K562 (cell line): ENCODE measurements around the gene HDAC7. TPM values are rescaled to one million over a fixed set of nuclear protein-coding genes. Genes with fewer than 3 reads are reported as not detected.

Source experiments
- ARID3B ChIP-seq: fragments of 250-450 bp; sonication (Bioruptor Pico); IDR thresholded peaks from 2 replicates; pipeline ENCODE4 v1.4.0; 2020; ENCODE audit warnings: borderline replicate concordance
- BRD9 ChIP-seq: fragments of 450-650 bp; IDR thresholded peaks from 2 replicates; pipeline ENCODE4 v1.6.1; 2018; ENCODE audit warnings: low read depth; ENCODE audit not compliant: partially characterized antibody
- CBX5 ChIP-seq: IDR thresholded peaks from 2 replicates; pipeline ENCODE4 v1.6.1; 2014; ENCODE audit warnings: low read depth, borderline replicate concordance
- KLF1 ChIP-seq: fragments of 450-650 bp; IDR thresholded peaks from 2 replicates; pipeline ENCODE4 v1.6.1; 2016; ENCODE audit warnings: missing genetic modification characterization, missing compliant biosample characterization
- MCM5 ChIP-seq: fragments of 450-650 bp; IDR thresholded peaks from 2 replicates; pipeline ENCODE4 v1.6.1; 2016; ENCODE audit warnings: low read depth
- NCOA6 ChIP-seq: fragments of 450-650 bp; IDR thresholded peaks from 2 replicates; pipeline ENCODE4 v1.6.1; 2017; ENCODE audit warnings: mild to moderate bottlenecking
- RB1 ChIP-seq: fragments of 450-650 bp; IDR thresholded peaks from 2 replicates; pipeline ENCODE4 v1.6.1; 2017; ENCODE audit warnings: low read depth, mild to moderate bottlenecking
- RCOR1 ChIP-seq, 2 experiments: IDR thresholded peaks; 2 replicates each; pipeline ENCODE4 v1.6.1; 2012; ENCODE audit warnings: low read depth in 2 of 2, low read length in 2 of 2, borderline replicate concordance in 1 of 2, improper control_type of control experiment in 1 of 2
- SIX5 ChIP-seq, 2 experiments: IDR thresholded peaks; 2 replicates each; pipeline ENCODE4 v1.6.1; 2011; ENCODE audit warnings: low read length in 2 of 2, borderline replicate concordance in 1 of 2, low read depth in 1 of 2, mild to moderate bottlenecking in 1 of 2, moderate library complexity in 1 of 2; ENCODE audit not compliant: insufficient read depth in 1 of 2
- SRSF7 ChIP-seq: fragments of 200-400 bp; formaldehyde crosslinking; optimal IDR thresholded peaks from 2 replicates; pipeline ENCODE3; 2017; ENCODE audit warnings: mild to moderate bottlenecking, low read depth, low read length
- STAT5A ChIP-seq: IDR thresholded peaks from 2 replicates; pipeline ENCODE4 v1.6.1; 2012; ENCODE audit warnings: low read length, inconsistent platforms, borderline replicate concordance
- TAF15 ChIP-seq: fragments of 200-400 bp; formaldehyde crosslinking; IDR thresholded peaks from 2 replicates; pipeline ENCODE4 v1.6.1; 2017; ENCODE audit warnings: mild to moderate bottlenecking, low read depth, low read length, moderate library complexity
- TEAD1 ChIP-seq, 2 experiments: fragments of 450-650 bp in 1 of 2; sonication (generic) in 1 of 2; formaldehyde crosslinking; IDR thresholded peaks; 2 replicates each; pipeline versions ENCODE4 v1.4.0 to v1.8.0; 2020 to 2022; ENCODE audit warnings: mild to moderate bottlenecking in 2 of 2, missing genetic modification reagents in 1 of 2
- ZBTB33 ChIP-seq: sonication (generic); formaldehyde crosslinking; IDR thresholded peaks from 2 replicates; pipeline ENCODE4 v1.8.1; 2023; ENCODE audit warnings: mild to moderate bottlenecking, missing genetic modification reagents
- ZFX ChIP-seq: sonication (generic); formaldehyde crosslinking; IDR thresholded peaks from 2 replicates; pipeline ENCODE4 v1.8.0; 2022; ENCODE audit warnings: mild to moderate bottlenecking, missing genetic modification reagents, moderate library complexity
- ZNF140 ChIP-seq: fragments of 250-450 bp; sonication (Bioruptor Pico); IDR thresholded peaks from 2 replicates; pipeline ENCODE4 v1.8.0; 2021; ENCODE audit warnings: moderate library complexity, mild to moderate bottlenecking, inconsistent platforms
- ZNF224 ChIP-seq: sonication (generic); formaldehyde crosslinking; IDR thresholded peaks from 2 replicates; pipeline ENCODE4 v1.8.0; 2022; ENCODE audit warnings: mild to moderate bottlenecking, missing genetic modification reagents
- ZNF444 ChIP-seq: fragments of 250-450 bp; sonication (Bioruptor Pico); IDR thresholded peaks from 2 replicates; pipeline ENCODE4 v1.4.0; 2020; ENCODE audit warnings: mild to moderate bottlenecking, moderate library complexity
- ZNF589 ChIP-seq: fragments of 200-800 bp; sonication (Bioruptor generic); IDR thresholded peaks from 2 replicates; pipeline ENCODE4 v1.6.1; 2016; ENCODE audit warnings: low read depth, missing genetic modification characterization, missing compliant biosample characterization
- polyA plus RNA-seq, 8 experiments: library from polyadenylated mRNA; depleted of rRNA in 4 of 8; stranded (reverse) in 5 of 8; unstranded in 3 of 8; fragments of >200 nt; fragmentation: Nextera tagmentation in 2 of 8; fragmentation: Illumina TruSeq in 1 of 8; extraction: Ambion mirVana in 2 of 8; extraction: Trizol in 1 of 8; gene quantifications; 2 replicates each; pipeline versions ENCODE4 v1.2.1 to v1.2.3, GENCODE V29; 2011 to 2014; ENCODE audit warnings: inconsistent platforms in 1 of 8, missing spikeins in 1 of 8
- total RNA-seq, 7 experiments: library from RNA; depleted of rRNA in 6 of 7; stranded (reverse); fragments of >200 nt in 6 of 7; fragmentation: Illumina TruSeq in 2 of 7; extraction: Trizol in 2 of 7; gene quantifications; 2 replicates each; pipeline versions ENCODE4 v1.2.1 to v1.2.3, GENCODE V29; 2011 to 2021; ENCODE audit warnings: low replicate concordance in 1 of 7
- TF ChIP-seq, protein P1 (sequence below), 3 experiments: IDR thresholded peaks in 2 of 3; conservative IDR thresholded peaks in 1 of 3; 2 replicates each; pipeline ENCODE4 v1.5.1; 2011 to 2012; ENCODE audit warnings: low read length in 3 of 3, mild to moderate bottlenecking in 3 of 3, control low read depth in 2 of 3, improper control_type of control experiment in 1 of 3, inconsistent platforms in 1 of 3, low read depth in 1 of 3, mixed read lengths in 1 of 3, moderate library complexity in 1 of 3; ENCODE audit not compliant: insufficient read depth in 2 of 3
- TF ChIP-seq, protein P2 (sequence below): fragments of 200-800 bp; sonication (Bioruptor generic); IDR thresholded peaks from 2 replicates; pipeline ENCODE4 v1.6.1; 2017; ENCODE audit warnings: missing genetic modification characterization, missing compliant biosample characterization

The HDAC7 gene
- total and polyA plus RNA-seq, 9 of the 15 experiments (the other 6 are each of a cell fraction or from before 2014, with no cell fraction given), result 2.5 to 129 (median 31.1) TPM

- TF ChIP-seq BRD9, result peak; percentile 32
- TF ChIP-seq TAF15, result no peak
- TF ChIP-seq TEAD1 (CRISPR knock-in tag; IDR thresholded peaks at IDR 0.05), result no peak
- no peak for TF ChIP-seq ZBTB33 (CRISPR knock-in tag)
- TF ChIP-seq RB1, result no peak
- no peak for TF ChIP-seq ZFX (CRISPR knock-in tag)
- no peak for TF ChIP-seq ZNF140
- no peak for TF ChIP-seq ZNF444 (CRISPR knock-in tag)
- no peak for TF ChIP-seq ARID3B (CRISPR knock-in tag)
- TF ChIP-seq, protein P1, sequence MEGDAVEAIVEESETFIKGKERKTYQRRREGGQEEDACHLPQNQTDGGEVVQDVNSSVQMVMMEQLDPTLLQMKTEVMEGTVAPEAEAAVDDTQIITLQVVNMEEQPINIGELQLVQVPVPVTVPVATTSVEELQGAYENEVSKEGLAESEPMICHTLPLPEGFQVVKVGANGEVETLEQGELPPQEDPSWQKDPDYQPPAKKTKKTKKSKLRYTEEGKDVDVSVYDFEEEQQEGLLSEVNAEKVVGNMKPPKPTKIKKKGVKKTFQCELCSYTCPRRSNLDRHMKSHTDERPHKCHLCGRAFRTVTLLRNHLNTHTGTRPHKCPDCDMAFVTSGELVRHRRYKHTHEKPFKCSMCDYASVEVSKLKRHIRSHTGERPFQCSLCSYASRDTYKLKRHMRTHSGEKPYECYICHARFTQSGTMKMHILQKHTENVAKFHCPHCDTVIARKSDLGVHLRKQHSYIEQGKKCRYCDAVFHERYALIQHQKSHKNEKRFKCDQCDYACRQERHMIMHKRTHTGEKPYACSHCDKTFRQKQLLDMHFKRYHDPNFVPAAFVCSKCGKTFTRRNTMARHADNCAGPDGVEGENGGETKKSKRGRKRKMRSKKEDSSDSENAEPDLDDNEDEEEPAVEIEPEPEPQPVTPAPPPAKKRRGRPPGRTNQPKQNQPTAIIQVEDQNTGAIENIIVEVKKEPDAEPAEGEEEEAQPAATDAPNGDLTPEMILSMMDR (IDR thresholded peaks at IDR 0.05 in 2 of 3, conservative IDR thresholded peaks at IDR 0.05 in 1 of 3; ENCODE audit: insufficient read depth in 2 of 3, low read depth in 1 of 3, low read length in 3 of 3), result no peak
- TF ChIP-seq SRSF7, result no peak
- no peak for TF ChIP-seq CBX5
- peak in 1 of 2 experiments; percentile 91; a peak in 1 of 4 replicates for TF ChIP-seq RCOR1 (IDR thresholded peaks at IDR 0.05; ENCODE audit: borderline replicate concordance in 1 of 2, low read depth in 2 of 2, low read length in 2 of 2)
- TF ChIP-seq STAT5A, result peak; percentile 37; the same call in 1 of the 2 replicates
- TF ChIP-seq SIX5 (IDR thresholded peaks at IDR 0.05; ENCODE audit: borderline replicate concordance in 1 of 2, insufficient read depth in 1 of 2, low read depth in 1 of 2, low read length in 2 of 2), result no peak
- TF ChIP-seq ZNF589 (CRISPR knock-in tag), result no peak
- no peak for TF ChIP-seq ZNF224 (CRISPR knock-in tag)
- TF ChIP-seq MCM5, result no peak
- TF ChIP-seq, protein P2, sequence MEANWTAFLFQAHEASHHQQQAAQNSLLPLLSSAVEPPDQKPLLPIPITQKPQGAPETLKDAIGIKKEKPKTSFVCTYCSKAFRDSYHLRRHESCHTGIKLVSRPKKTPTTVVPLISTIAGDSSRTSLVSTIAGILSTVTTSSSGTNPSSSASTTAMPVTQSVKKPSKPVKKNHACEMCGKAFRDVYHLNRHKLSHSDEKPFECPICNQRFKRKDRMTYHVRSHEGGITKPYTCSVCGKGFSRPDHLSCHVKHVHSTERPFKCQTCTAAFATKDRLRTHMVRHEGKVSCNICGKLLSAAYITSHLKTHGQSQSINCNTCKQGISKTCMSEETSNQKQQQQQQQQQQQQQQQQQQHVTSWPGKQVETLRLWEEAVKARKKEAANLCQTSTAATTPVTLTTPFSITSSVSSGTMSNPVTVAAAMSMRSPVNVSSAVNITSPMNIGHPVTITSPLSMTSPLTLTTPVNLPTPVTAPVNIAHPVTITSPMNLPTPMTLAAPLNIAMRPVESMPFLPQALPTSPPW (CRISPR knock-in tag), result peak; percentile 89
- TF ChIP-seq NCOA6, result no peak
- TF ChIP-seq KLF1 (tag), result no peak
These were observed 30.7 kb upstream of the HDAC7 start (continued) for GRCh38 chr12:47850153-47851084.
